ENCODE data around the gene DENND2A.

DNA sequence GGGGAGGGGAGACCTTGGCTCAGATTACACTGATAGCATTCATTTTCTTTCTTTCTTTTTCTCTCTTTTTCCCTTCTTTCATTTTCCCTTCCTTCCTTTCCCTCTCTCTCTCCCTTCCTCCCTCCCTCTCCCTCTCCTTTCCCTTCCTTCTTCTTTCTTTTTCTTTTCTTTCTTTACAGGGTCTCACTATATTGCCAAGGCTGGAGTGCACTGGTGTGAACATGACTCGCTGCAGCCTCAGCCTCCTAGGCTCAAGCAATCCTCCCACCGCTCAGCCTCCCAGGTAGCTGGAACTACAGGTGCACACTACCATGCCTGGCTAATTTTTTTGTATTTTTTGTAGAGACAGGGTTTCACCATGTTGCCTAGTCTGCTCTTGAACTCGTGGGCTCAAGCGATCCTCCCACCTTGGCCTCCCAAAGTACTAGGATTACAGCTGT, 88.4 kb downstream of the DENND2A start:
- TF ChIP-seq, protein P1, sequence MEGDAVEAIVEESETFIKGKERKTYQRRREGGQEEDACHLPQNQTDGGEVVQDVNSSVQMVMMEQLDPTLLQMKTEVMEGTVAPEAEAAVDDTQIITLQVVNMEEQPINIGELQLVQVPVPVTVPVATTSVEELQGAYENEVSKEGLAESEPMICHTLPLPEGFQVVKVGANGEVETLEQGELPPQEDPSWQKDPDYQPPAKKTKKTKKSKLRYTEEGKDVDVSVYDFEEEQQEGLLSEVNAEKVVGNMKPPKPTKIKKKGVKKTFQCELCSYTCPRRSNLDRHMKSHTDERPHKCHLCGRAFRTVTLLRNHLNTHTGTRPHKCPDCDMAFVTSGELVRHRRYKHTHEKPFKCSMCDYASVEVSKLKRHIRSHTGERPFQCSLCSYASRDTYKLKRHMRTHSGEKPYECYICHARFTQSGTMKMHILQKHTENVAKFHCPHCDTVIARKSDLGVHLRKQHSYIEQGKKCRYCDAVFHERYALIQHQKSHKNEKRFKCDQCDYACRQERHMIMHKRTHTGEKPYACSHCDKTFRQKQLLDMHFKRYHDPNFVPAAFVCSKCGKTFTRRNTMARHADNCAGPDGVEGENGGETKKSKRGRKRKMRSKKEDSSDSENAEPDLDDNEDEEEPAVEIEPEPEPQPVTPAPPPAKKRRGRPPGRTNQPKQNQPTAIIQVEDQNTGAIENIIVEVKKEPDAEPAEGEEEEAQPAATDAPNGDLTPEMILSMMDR (IDR thresholded peaks at IDR 0.05; ENCODE audit: poor library complexity) = no peak
- no peak for TF ChIP-seq EZH2 (IDR thresholded peaks at IDR 0.05; ENCODE audit: borderline replicate concordance)

All from hepatocyte (in vitro differentiated cells).